ES-I3 (cell line): ENCODE measurements around the gene SLC6A5.

Experiments used
- H3K36me3 ChIP-seq: 2 replicates; pipeline ENCODE4 v1.6.1; 2013; ENCODE audit warnings: mild to moderate bottlenecking, low read length, control low read depth, moderate library complexity; ENCODE audit not compliant: insufficient read depth
- H3K4me1 ChIP-seq: 2 replicates; pipeline ENCODE4 v1.6.1; 2013; ENCODE audit warnings: mild to moderate bottlenecking, control low read depth, low read length; ENCODE audit not compliant: insufficient read depth
- H3K9ac ChIP-seq: 2 replicates; pipeline ENCODE4 v1.6.1; 2013; ENCODE audit warnings: low read depth, mild to moderate bottlenecking, low read length, moderate library complexity
- H3K9me3 ChIP-seq: 2 replicates; pipeline ENCODE4 v1.6.1; 2013; ENCODE audit warnings: mild to moderate bottlenecking, low read length, moderate library complexity; ENCODE audit not compliant: control insufficient read depth, insufficient read depth

Gene SLC6A5

DNA sequence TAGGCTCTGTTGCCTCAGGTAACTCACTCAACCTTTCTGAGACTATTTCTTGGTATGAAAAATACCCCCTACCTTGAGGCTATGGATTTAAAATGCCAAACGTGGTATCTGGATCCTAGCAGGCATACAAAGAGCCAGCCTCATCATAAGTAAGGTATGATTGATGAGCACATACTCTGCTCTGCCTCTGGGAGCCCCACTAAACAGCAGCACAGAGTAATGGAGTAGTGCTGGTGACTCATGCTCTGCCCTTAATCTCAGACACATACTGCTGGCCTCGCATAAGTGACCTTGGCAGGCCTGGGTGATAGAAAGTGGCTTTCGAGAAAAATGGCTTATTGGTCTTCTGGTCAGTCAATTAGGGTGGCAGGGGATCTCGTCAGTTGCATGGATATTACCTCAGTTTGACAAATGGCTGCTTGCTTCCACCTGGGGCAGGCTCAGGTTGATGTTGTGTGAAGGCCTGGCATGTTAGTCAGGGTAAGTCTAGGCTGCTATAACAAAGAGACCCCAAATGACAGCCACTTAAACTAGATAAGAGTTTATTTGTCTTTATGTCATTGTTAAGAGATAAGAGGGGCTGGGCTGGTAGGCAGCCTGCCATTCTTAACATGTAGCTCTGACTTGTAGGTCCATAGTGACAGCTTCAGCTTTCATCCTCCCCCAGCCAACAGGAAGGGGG lies 15.2 kb upstream of the SLC6A5 start:
- no peaks in the 10 kb centered on the region for H3K4me1 ChIP-seq
- no peaks in the 10 kb centered on the region for H3K9me3 ChIP-seq
- H3K9ac ChIP-seq: no peak overlapping the region
- H3K36me3 ChIP-seq: no peaks in the 10 kb centered on the region

DNA sequence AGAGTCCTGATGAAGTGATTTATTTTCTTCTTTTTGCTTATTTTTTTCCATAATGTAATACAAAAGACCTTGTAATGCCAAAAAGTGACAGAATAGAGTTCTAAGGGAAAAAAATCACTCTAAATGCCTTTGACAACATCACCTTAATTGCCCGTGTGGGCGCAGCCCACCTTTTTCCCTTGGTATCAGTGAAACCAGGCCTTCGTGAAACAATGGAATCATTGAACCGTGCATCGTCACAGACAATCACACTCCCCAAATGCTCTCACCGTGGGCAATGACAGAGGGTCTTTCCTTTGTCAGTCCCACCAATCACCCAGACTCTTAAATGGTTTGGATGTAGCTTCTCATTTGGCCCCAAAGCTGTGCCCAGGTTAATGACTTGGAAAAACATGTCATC lies 9.6 kb upstream of the SLC6A5 start:
- Histone ChIP-seq H3K9ac (no peak overlapping the region), H3K36me3 (no peaks in the 10 kb centered on the region), H3K4me1 (no peaks in the 10 kb centered on the region), H3K9me3 (no peaks in the 10 kb centered on the region)

DNA sequence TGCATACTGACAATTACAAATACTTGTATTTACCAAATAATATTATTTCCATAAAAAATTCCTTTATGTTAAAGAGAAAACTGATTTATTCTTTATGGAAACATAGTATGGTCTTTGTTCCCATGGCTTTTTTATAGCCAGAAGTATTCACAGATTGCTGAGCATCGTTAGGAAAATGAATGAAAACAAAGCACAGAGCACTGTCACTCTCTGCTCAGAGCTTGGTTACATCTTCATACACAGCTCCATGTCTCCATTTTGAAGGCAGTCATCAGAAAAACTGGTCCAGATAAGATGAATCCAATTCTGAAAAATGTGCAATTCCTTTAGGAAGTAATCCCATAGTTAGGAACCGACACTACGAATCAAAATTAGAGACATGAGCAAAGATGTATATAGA lies 9.0 kb upstream of the SLC6A5 start:
- Histone ChIP-seq H3K9me3 (no peaks in the 10 kb centered on the region), H3K4me1 (no peaks in the 10 kb centered on the region), H3K9ac (no peak overlapping the region), H3K36me3 (no peaks in the 10 kb centered on the region)

DNA sequence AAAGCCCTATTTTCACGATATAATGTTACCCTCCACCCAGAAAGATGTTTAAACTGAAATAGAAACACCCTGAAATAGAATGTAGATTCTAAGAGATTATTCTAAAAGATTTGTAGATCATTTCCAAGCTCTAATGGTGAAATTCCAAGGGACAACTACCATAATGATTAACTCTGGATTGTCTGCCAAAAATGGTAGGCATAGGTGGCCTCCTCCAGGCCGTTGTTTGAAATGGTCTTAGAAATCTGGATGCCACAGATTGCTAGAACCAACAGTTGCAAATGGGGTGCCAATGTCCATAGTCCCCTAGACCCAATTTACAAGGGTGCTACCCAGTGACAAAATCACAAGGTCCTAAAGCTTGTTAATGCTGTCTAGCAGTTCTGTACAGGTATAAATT lies 6.7 kb upstream of the SLC6A5 start:
- H3K36me3 ChIP-seq: no peaks in the 10 kb centered on the region
- H3K9me3 ChIP-seq: no peaks in the 10 kb centered on the region
- H3K4me1 ChIP-seq: no peaks in the 10 kb centered on the region
- H3K9ac ChIP-seq: no peak overlapping the region

DNA sequence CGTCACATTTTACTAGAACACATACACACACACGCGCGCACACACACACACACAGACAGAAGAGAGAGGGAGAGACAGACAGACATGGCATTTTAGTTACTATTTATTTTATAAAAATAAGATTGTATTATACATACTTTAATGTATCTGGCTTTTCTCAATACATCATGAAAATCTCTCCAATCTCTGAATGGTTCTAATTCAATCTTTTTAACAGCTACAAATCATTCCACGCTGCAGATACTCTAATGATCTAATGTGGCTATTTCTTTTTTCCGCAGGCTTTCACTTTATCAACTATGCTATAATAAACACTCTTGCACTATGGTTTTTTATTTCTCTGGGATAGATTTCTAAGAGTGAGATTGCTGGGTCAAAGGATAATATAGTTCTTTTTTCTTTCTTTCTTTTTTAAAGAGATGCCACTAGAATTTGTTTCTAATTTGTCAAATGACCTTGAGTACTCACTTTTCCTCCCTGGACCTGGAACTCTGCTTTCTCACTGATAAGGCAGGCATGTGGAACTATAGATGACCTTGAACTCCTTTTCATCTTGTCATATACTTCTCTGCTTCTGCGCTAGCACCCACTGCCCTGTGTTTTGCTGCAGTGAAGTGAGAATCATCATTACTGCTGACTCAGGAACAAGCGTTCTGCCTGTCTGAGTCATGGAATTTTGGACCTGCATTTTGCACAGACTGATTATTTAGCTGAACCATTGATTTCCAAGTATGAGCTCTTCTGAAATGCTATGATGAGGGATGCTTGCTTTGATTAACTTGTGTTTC lies 4.9 kb upstream of the SLC6A5 start:
- Histone ChIP-seq H3K9ac (no peak overlapping the region), H3K4me1 (no peaks in the 10 kb centered on the region), H3K36me3 (no peaks in the 10 kb centered on the region), H3K9me3 (no peaks in the 10 kb centered on the region)

DNA sequence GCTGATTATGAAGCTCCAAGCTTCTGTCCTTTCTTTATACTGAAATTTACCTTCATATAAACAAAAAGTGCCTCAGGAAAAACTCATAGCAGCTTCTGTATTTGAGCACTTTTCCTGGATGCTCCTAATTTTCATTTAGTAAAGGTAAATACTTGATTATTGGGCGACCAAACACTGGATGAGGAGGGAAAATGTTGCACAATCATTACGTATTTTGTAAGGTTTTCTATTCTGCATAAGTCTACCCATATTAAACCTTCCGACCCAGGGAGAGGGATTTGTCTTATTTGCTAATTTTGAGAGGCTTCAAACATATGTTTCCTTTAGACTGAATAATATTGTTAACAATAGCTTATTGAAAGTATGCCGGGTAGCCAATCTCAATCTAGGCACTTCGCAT lies 4.3 kb upstream of the SLC6A5 start:
- Histone ChIP-seq H3K4me1 (no peaks in the 10 kb centered on the region), H3K9me3 (no peaks in the 10 kb centered on the region), H3K9ac (no peak overlapping the region), H3K36me3 (no peaks in the 10 kb centered on the region)

DNA sequence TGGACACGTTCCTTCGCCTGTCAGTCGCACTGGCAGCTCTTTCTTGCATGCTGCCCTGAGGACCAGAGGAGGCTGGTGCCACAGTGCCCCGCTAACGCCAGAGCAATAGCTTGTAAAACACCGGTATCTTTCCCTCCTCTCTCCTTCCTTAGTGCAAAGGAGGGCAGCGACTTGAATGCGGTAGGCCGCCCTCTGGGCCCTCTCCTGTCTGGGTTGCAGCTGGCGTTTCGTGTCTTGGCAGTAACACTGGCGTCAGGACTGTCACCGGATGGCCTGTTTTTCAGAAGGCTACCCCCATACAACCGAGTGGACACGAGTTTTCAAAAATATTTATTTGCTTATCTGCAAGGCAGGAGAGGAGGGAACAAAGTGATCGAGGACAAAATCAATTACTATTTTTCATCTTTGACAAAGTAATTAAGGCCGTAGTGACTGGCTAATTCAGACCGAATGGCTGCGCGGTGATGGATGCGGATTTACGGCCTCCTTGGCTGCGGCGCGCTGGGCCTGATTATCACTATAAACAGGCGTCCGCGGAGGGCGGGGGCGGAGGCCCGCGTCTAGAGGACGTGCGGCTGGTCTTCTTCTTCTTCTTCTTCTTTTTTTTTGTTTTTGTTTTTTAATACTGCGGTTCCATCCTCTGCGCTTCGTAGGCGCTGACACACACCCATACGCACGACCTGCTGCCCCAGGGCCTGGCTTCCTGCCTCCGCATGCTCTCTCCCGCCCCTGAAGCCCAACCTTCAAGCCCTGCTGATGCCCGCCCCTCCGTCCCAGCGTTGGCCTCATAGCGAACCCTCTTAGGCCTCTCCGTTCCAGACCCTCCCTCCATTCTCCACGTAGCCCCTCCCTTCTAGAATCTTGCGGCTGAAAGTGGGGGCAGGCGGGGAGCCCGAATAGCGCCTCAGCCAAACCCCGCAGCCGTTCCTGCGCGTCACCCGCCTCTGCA lies 2.9 kb upstream of the SLC6A5 start:
- H3K9ac ChIP-seq: peak overlapping the region; percentile 29; the same call in 1 of the 2 replicates

DNA sequence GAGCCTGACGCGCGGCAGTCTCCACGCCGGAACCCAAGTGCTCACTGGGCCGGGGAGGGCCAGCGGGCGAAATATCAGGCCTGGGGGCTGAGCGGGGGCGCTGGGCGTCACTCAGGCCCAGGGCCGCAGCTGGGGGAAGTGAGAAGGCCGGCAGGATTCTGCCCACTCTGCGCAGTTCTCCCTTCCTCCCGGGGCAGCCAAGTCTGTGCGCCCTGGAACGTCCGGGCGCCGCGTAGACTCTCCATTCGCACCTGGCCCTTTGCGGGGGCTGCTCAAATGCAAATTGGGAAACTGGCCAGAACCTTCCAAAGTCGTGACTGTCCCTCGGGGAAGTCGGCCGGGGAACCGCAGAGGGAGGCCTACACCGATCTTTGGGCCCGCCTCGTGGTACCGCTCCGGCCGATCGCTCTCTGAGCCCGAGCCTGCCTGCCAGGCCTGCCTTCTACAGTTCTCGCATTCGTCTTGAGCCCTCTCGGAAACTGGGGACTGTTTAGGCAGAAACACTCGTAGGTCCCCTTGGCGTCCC lies 2.2 kb upstream of the SLC6A5 start:
- peak overlapping the region; percentile 29; the same call in 1 of the 2 replicates for H3K9ac ChIP-seq
- no peaks in the 10 kb centered on the region for H3K36me3 ChIP-seq
- no peaks in the 10 kb centered on the region for H3K9me3 ChIP-seq
- H3K4me1 ChIP-seq: no peaks in the 10 kb centered on the region

More for the DNA sequence above, 2.9 kb upstream of the SLC6A5 start:
- no peaks in the 10 kb centered on the region for H3K36me3 ChIP-seq
- H3K4me1 ChIP-seq: no peaks in the 10 kb centered on the region
- no peaks in the 10 kb centered on the region for H3K9me3 ChIP-seq

DNA sequence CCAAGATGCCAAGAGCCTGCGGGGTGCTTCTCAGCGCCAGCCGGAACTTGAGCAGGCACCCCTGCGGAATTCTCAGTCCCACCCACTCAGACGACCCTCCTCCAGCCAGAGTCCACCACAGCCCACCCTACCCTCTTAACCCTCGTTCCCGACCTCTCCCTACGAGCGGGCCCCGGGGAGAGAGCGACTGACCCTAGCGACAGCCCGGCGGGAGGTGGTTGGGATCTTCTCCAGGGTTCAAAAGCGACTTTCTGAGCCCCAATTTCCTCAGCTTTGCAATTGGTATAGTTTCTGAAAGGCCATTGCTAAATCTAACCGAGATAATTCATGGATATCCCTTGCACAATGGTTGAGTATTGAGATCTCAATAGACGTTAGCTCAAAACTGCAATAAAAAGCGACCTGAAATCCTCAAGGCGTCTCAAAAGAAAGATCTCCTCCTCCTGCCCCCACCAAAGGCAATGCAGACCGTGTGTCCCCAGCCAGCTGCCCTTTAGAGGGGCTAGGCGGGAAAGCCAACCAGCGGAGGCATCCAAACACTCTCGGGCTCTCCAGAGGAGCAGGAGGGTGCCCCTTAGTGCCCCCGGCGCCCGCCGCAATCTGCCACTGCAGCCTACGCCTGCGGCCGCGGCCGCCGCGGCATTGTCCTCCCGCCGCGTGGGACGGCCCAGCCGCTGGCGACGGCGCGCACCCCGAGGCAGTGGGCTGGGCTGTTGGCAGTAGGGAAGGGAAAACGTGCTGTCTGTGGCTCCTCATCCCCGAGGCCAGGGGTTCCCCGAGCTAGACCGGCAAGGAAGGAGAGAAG lies 1.5 kb upstream of the SLC6A5 start:
- no peaks in the 10 kb centered on the region for H3K36me3 ChIP-seq
- no peaks in the 10 kb centered on the region for H3K4me1 ChIP-seq
- H3K9ac ChIP-seq: peak overlapping the region; percentile 29; the same call in 1 of the 2 replicates
- H3K9me3 ChIP-seq: no peaks in the 10 kb centered on the region

DNA sequence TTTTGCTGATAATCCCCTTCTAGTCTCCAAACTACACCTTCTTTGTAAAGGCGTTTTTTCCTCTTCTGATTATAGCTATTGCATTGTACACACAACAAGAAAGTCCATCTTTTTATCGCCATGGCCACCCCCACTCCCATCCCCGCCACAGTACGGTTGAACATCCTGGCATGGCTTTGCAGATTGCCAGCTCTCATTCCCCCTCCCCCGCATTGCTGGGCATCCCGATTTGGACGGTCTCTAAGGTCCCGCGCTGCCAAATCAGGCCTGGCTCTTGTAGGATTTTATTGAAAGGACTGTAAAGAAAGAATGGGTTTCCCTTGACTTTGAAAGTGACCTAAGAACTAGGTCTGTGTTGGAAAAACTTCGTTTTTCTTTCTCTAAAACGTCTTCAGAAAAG lies 916 bp upstream of the SLC6A5 start:
- Histone ChIP-seq H3K9ac (no peak overlapping the region), H3K4me1 (no peaks in the 10 kb centered on the region), H3K36me3 (no peaks in the 10 kb centered on the region), H3K9me3 (no peaks in the 10 kb centered on the region)

DNA sequence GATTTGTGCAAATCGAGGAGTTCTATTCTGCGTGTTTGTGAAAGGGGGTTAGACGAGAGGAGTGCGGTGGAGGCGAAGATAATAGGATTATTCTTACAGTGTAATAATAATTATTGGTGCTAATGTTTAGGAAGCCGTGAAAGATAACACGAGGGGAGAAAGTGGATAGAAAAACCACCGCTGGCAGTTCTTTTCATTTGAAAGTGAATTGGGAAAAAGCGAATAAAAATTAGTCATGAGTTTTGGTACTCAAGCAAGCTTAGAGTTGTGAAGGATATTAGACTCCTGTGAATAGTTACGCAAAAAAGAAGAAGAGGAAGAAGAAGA lies 575 bp downstream of the SLC6A5 start:
- Histone ChIP-seq H3K36me3 (no peaks in the 10 kb centered on the region), H3K9ac (no peak overlapping the region), H3K4me1 (no peaks in the 10 kb centered on the region), H3K9me3 (no peaks in the 10 kb centered on the region)

DNA sequence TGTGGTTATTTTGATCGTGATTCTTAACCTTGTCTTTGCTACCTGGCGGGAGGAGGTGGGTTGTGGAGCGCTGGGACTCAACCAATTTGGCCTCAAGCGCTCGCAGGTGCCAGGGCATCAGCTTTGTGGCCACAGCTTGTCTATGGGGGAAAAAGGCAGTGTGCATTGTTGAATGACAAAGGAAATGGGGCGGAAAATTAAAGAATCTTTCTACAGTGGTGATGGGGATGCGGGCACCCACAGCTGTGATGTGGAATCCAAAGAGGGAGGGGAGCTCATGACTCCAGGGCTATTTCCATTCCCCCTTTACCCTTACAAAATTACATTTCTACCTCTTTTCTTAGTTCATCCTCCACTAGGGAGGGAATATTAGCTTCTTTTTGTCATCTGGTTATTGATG lies 1.1 kb downstream of the SLC6A5 start:
- Histone ChIP-seq H3K9ac (no peak overlapping the region), H3K36me3 (no peaks in the 10 kb centered on the region), H3K4me1 (no peaks in the 10 kb centered on the region), H3K9me3 (no peaks in the 10 kb centered on the region)

DNA sequence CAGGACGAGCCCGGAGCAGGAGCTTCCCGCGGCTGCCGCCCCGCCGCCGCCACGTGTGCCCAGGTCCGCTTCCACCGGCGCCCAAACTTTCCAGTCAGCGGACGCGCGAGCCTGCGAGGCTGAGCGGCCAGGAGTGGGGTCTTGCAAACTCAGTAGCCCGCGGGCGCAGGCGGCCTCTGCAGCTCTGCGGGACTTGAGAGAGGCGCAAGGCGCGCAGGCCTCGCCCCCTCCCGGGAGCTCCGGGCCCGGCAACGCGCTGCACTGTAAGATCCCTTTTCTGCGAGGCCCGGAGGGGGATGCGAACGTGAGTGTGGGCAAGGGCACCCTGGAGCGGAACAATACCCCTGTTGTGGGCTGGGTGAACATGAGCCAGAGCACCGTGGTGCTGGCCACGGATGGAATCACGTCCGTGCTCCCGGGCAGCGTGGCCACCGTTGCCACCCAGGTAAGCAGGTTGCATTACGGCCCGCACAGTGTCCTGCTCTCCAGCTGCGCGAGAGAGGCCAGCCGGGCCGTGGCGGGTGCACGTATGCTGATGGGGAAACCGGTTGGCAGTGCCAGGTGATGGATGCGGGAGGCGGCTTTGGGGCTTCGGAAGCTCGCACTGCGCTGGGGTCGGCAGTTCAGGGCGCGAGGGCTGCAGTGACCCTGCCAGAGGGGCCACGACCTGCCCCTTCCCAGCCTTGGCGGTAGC lies 2.0 kb downstream of the SLC6A5 start:
- H3K9me3 ChIP-seq: no peaks in the 10 kb centered on the region
- no peaks in the 10 kb centered on the region for H3K36me3 ChIP-seq
- no peaks in the 10 kb centered on the region for H3K4me1 ChIP-seq
- H3K9ac ChIP-seq: peak overlapping the region; percentile 24; the same call in 1 of the 2 replicates
